Measurements from ENCODE around the gene OPCML. TPM values are rescaled to one million over a fixed set of nuclear protein-coding genes. Genes with fewer than 3 reads are reported as not detected.

The OPCML gene
- polyA plus RNA-seq, 1 donor (not counting 4 experiments of a cell fraction or from before 2014, with no cell fraction given): 0.04 TPM

- DNase-seq (ENCODE audit: low read depth, low spot score): no peak
- H3K4me3 ChIP-seq (ENCODE audit: control insufficient read depth in 2 of 3, extremely low read depth in 1 of 3, insufficient read depth in 2 of 3, low read depth in 1 of 3, low read length in 3 of 3): no peak overlapping the region
- no peak for FAIRE-seq
- H3K79me2 ChIP-seq (ENCODE audit: control insufficient read depth, insufficient read depth, low read length): no peaks in the 10 kb centered on the region
- no peaks in the 10 kb centered on the region for H3K9me1 ChIP-seq (ENCODE audit: control insufficient read depth, extremely low read depth, insufficient read depth, low read length)
- no peak overlapping the region for H3K9ac ChIP-seq (ENCODE audit: control insufficient read depth, extremely low read depth, insufficient read depth, low read length)
- no peak overlapping the region for H2AFZ ChIP-seq (ENCODE audit: control insufficient read depth, low read length)
- dilution Hi-C loops (cut with MboI; ENCODE audit: extremely low pct_ligation_motif_present, low sequenced_read_pairs): no loop called here
- no peaks in the 10 kb centered on the region for H3K4me1 ChIP-seq (ENCODE audit: control insufficient read depth, extremely low read depth, insufficient read depth, low read length)
- H3K27ac ChIP-seq (ENCODE audit: control insufficient read depth, insufficient read depth, low read length): no peak overlapping the region
- no peak for TF ChIP-seq EZH2 (IDR thresholded peaks at IDR 0.05; ENCODE audit: low read length)
- TF ChIP-seq CTCF (optimal IDR thresholded peaks at IDR 0.05 in 1 of 3, IDR thresholded peaks at IDR 0.05 in 1 of 3, conservative IDR thresholded peaks at IDR 0.05 in 1 of 3; ENCODE audit: extremely low read depth in 1 of 3, insufficient read depth in 2 of 3, low read length in 3 of 3): no peak
- H3K27me3 ChIP-seq (ENCODE audit: control insufficient read depth, extremely low read depth, insufficient read depth, low read length): no peaks in the 10 kb centered on the region
- no peaks in the 10 kb centered on the region for H4K20me1 ChIP-seq (ENCODE audit: control insufficient read depth, extremely low read depth, insufficient read depth, low read length)
- no peak overlapping the region for H3K4me2 ChIP-seq (ENCODE audit: control insufficient read depth, extremely low read depth, insufficient read depth, low read depth, low read length)
- H3K9me3 ChIP-seq (ENCODE audit: control insufficient read depth, low read depth, low read length): no peaks in the 10 kb centered on the region
- H3K36me3 ChIP-seq (ENCODE audit: control insufficient read depth in 2 of 2, extremely low read depth in 1 of 2, insufficient read depth in 2 of 2, low read length in 2 of 2): no peaks in the 10 kb centered on the region
Observed at GRCh38 chr11:132501356-132501755, 1030.9 kb downstream of the OPCML start.

GRCh38 chr11:132499661-132500060 lies 1032.6 kb downstream of the OPCML start:
- H3K79me2 ChIP-seq (ENCODE audit: control insufficient read depth, insufficient read depth, low read length): no peaks in the 10 kb centered on the region
- TF ChIP-seq CTCF (optimal IDR thresholded peaks at IDR 0.05 in 1 of 3, IDR thresholded peaks at IDR 0.05 in 1 of 3, conservative IDR thresholded peaks at IDR 0.05 in 1 of 3; ENCODE audit: extremely low read depth in 1 of 3, insufficient read depth in 2 of 3, low read length in 3 of 3) (no peak), EZH2 (IDR thresholded peaks at IDR 0.05; ENCODE audit: low read length) (no peak)
- dilution Hi-C loops (cut with MboI; ENCODE audit: extremely low pct_ligation_motif_present, low sequenced_read_pairs): no loop called here
- no peaks in the 10 kb centered on the region for H3K36me3 ChIP-seq (ENCODE audit: control insufficient read depth in 2 of 2, extremely low read depth in 1 of 2, insufficient read depth in 2 of 2, low read length in 2 of 2)
- no peaks in the 10 kb centered on the region for H3K4me1 ChIP-seq (ENCODE audit: control insufficient read depth, extremely low read depth, insufficient read depth, low read length)
- H3K4me3 ChIP-seq (ENCODE audit: control insufficient read depth in 2 of 3, extremely low read depth in 1 of 3, insufficient read depth in 2 of 3, low read depth in 1 of 3, low read length in 3 of 3): no peak overlapping the region
- no peak overlapping the region for H3K27ac ChIP-seq (ENCODE audit: control insufficient read depth, insufficient read depth, low read length)
- DNase-seq (ENCODE audit: low read depth, low spot score) (no peak), FAIRE-seq (no peak)
- no peak overlapping the region for H2AFZ ChIP-seq (ENCODE audit: control insufficient read depth, low read length)
- H4K20me1 ChIP-seq (ENCODE audit: control insufficient read depth, extremely low read depth, insufficient read depth, low read length): no peaks in the 10 kb centered on the region
- no peaks in the 10 kb centered on the region for H3K9me1 ChIP-seq (ENCODE audit: control insufficient read depth, extremely low read depth, insufficient read depth, low read length)
- H3K27me3 ChIP-seq (ENCODE audit: control insufficient read depth, extremely low read depth, insufficient read depth, low read length): no peaks in the 10 kb centered on the region
- no peaks in the 10 kb centered on the region for H3K9me3 ChIP-seq (ENCODE audit: control insufficient read depth, low read depth, low read length)
- H3K9ac ChIP-seq (ENCODE audit: control insufficient read depth, extremely low read depth, insufficient read depth, low read length): no peak overlapping the region
- no peak overlapping the region for H3K4me2 ChIP-seq (ENCODE audit: control insufficient read depth, extremely low read depth, insufficient read depth, low read depth, low read length)

Measured in keratinocyte (primary cell).